ENCODE results near the gene ERBB4.

- TF ChIP-seq CTCF (IDR thresholded peaks at IDR 0.05) (no peak), POLR2A (IDR thresholded peaks at IDR 0.05) (no peak)
Measured at GRCh38 chr2:211931314-211931713, 607.3 kb downstream of the ERBB4 start.
